Fibroblast of peridontal ligament (primary cell): Measurements from ENCODE around the gene PRR7.
A peak's percentile ranks its signal among the peaks of the same experiment; 100 is the strongest.

Experiments used
- DNase-seq: peaks from one replicate; pipeline ENCODE4 v3.0.0-alpha.2; 2010; ENCODE audit errors: extremely low read depth

PRR7 gene

DNA sequence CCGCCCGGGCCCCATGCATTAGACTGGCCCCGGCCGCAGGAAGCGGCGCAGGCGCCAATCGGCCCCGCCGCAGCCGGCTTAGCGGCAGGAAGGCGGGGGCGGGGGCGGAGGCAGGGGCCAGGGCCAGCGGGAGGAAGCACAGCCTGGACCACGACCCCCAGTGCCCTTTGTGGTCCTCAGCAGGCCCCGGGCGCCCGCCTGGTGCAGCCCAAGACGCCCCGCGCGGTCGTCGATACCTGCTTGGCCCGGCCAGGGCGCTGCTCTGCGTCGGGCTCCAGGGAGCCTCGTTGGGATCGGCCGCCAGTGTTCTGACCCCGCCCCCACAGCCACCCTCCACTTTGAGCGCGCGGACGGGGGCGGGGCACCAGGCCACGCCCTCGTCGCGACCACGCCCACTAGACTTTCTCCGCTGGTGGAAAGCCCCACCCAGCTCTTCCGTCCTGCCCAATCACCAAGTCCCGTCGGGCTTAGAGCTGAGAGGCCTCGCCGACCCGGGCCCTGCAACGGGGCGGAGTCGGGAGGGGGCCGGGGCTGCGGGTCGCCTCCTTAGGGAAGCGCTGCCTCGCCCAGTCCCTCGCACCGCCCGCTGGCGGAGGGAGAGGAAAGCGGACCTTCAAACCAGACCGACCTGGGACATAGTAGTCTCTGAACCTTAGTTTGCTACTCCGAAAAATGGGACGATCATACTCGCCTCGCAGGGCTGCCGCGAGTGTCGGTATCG is 50.8 kb downstream of the PRR7 start, which contains the start of gene PDLIM7:
Gene PDLIM7, minus strand, starts transcription at position 313 of the 721 bp plus-strand sequence. CDS start 1,092 bp downstream, outside the sequence.
- peak; percentile 96 for DNase-seq

DNA sequence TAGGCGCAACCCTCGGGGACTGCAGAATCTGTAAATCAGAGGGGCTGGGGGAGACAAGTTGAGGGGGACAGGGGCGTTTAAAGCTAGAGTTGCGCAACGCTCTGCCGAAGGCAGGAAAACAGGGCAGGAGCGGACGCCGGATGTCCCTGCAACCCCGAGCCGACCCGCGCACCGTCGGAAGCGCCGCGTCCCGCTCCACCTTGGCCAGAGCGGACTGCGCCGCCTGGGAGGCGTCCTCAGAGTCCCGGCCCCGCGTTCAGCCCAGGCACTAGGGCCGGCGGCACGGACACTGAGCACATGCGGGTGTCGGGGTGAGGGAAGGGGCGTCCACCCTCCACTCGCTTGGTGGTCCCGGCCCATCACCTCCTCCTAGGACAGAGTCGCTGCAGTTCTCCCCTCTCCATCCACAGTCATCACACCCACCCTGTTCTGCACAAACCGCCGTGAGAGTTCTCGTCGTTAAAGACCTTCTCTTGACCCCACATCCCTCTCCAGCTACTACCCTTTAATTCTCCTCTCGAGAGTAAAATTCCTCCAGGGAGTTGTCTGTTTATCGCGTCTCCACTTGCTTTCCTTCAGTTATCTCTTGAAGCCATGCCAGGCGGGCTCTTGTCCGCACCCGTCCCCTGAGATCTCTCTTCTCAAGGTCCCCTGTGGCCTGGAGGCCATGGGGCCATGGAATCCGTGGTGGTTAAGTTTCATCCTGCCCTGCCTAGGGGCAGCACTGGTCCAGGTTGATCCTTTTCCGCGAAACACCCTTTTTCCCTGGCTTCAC is 51.6 kb downstream of the PRR7 start:
- no peak for DNase-seq

DNA sequence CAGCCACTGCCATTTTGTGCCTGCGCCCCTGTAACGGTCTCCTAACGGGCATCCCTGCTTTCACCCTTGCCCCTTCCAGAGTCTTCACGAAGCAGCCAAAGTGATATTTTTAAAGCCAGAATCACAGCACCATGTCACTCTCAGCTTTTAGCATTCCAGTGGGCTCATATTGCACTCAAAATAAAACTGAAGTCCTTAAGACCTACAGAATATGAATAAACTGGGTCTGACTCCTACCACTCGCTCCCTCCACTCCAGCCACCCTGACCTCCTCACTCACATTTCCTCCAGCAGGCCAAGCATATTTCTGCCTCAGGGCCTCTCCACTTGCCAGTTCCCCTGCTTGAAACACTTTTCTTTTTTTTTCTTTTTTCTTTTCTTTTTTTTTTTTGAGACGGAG is 53.2 kb downstream of the PRR7 start:
- no peak for DNase-seq

DNA sequence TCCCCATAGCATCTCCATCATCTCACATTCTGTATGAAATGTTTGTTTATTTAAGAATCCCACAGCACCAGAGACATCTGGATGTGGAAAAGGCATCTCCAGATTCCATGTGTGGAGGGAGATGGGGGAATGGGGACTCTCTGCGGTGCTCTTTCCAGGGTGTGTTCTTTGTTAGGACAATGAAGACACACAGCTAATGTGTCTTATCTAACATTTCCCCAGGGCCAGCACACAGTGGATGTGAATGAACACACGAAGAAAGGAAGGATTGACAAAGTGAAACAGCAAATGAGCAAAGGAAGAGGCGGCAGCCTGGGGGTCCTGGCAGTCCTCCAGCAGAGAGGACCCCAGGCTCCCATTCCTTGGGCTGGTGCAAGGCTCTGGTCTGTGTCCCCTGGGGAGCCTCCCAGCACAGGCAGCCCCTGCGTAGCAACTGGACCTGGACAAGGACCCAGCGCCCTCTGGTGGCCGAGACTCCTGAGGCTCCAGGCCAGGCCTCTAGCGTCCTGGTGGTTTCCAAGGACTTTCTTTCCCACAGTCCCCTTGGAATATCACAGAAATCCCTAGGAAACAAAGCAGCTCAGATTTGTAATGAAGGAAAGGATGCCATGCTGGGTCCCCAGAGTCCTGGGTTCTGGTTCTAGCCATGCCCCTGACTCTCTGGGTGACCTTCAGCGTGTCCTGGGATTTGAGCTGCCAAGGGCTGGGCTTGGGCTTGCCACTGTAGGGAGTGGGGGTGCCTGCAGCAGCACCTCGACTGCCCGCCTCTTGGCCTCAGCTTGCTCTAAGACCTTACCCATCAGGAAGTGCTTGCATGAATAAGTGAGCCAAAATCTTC is 54.3 kb downstream of the PRR7 start:
- DNase-seq = peak; percentile 90

DNA sequence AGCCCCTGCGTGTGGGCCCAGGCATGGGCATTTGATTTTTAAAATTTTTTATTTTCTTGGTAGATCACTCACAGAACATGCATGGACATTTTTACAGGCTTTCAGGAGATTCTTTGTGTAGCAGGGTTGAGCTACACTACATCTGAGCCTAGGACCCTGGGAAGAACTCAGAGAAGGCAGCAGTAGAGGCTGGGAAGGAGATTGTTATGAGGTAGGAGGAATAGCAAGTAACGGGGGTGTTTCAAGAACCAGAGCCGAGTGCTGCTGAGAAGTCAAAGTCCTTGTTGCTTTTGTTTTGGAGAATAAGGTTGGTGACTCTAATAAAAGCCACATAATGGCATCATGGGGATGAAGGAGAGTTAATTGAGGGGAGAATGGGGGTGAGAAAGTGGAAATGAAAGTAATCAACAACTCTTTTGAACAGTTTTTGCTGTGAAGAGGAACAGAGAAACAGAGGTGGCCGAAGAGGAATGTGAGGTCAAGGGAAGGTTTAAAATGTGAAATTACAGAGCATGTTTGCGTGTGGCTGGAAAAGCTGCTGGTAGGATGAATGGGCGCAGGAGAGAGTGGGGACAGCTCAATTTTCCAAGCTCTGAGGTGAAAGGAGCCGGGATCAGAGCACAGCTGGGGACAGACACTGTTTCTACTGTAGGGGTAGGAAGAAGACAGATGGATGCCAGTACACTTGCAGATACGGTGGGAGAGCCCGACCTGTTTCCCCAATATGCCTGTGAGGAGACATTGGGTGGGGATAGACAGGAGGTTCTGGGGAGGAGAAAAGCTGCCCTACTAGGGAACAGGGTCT is 55.5 kb downstream of the PRR7 start:
- no peak for DNase-seq

DNA sequence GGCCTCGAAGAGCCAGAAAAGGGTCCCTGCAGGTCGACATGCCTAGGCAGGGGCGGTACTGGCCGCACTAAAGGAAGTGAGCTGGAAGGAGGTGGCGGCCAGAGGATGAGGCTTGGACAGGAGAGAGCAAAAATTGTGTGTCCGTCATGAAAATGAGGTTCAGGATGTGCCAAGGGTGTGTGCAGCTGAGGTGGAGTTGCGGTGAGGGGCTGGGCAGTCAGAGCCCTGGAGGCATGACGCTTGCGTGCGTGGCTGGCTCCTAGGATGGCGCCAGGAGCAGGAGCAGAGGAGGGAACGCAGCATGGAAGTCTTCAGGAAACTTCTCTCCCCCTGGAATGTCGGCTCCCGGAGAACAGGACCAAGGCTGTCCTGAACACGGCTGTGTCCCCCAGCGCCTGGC is 56.3 kb downstream of the PRR7 start:
- no peak for DNase-seq

DNA sequence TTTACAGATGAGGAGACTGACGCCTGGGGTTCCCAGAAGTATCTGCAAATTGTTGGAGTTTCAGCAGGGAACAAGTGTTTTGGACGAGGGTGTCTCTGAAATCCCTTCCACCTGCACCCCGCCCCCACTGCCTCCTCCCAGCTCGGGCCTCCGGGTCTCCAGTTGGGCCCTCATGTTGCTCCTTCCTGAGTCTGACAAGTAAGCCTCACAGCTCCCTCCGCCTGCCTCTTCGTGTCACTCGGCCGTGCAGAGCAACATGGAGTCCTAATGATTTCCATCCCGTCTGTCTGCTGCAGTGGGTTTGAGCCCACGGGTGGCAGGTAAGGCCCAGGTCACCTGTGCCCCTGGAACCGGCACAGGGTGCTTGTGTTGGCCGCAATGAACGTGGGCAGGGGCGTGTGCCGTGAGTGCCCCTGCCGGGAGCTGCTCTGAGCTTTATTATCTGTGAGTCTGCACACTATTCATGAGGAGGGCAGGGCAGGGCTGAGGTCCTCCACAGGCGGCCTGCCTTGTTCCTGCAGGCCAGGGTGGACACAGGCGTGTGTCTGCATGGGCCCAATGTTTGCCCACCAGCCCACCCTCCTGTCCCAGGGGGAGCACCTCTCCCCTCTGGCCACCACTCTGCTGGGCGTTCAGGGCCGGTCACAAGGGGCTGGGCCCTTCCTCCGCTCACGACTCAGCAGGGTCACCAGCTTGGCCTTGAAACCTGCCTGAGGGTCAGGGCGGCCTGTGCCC is 56.9 kb downstream of the PRR7 start:
- no peak for DNase-seq

DNA sequence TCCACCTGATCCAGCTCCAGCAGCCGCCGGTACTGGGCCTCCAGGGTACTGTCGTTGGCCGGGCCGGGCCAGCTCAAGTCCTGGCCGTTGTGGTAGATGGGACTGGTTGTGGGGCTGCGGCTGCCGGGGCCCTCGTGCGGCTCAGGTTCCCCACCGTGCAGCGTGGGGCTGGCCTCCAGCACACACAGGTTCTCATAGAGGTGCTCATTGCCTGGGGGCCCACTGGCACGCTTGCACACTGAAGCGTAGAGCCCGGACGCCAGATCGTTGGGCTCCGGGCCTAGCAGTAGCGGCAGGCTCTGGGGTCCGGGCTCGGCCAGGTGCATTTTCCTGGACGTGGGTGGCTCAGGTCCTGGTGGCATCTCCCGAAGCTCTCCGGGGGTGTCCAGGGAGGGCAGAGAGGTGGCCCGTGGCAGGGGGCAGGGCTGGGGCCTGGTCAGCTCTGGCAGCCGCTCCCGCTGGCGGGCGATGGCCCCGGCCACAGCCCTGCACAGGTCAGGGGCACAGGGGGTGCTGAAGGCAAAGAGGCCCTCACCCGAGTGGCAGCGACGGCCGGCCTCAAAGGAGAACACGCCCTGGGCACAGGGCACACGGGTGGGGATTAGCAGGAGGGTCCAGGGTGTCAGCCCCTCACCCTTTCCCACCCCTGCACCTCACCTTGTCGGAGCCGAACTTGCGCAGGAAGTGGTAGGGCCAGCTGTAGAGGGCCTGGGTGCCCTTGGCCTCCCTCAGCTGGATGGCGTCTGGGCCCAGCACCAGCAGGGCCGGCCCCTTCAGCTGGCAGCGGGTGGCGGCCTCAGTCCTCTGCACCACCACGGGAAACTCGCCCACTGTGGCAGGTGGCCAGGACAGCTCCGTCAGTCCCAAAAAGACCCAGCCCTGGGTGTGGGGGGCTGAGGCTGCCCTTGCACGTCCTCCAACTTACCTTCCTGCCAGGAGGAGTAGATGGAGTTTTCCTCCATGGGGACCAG is 57.8 kb downstream of the PRR7 start:
- DNase-seq = no peak

DNA sequence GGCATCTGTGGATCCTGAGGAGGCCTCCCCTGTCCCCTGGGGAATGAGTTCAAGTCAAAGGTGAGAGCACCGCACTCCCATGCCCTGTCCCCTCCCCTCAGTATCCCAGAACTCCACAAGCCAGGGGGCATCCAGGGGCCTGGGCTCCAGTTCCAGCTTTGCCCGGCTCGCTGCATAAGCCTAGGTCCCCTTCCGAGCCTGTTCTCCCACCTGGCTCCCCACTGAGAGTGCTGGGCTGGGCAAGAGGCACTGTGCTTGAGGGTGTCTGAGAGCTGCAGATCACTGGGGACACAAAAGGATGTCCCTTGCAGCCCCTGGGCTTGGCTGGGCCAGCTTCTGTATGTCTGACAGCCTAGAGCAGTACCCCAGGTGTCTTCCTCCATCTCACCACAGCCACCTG is 58.5 kb downstream of the PRR7 start:
- no peak for DNase-seq
